ENCODE data around the gene MYLK2.

DNA sequence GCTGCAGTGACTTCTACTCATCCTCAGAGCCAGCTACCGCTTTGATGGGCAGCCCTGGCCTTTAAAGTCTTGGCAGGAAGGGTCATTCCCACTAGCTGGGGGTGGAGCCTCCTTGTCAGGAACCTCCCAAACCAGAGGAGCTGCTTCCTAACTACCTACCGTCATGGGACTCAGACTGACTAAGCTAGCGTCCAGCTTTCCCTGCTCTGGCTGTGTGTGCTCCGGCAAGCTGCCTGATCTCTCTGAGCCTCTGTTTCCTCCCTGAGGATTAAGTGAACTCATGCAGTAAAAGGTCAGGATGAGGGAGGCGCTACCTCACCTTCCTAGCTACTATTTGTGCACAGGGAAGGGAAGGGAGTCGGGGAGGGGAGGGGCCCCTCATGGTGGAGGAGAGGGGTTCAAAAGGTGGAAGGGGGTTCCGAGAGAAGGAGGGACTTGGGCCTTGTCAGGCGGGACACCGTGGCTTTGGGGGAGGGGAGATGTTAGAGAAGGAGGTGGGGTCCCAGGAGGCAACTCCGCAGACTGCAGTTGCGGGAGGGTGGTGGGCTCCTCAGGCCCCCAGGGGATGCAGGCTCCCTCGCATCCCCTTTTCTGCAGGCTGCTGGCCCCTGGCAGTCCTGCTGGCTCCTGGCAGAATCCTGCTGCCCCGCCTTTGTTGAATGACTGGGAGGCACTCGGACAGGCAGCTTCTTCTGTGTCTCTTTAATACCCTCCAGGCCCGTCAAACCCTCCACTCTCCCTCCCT is 41.4 kb downstream of the MYLK2 start:
- TF ChIP-seq EZH2phosphoT487 (IDR thresholded peaks at IDR 0.05; ENCODE audit: borderline replicate concordance, low read length) (no peak), CTCF (IDR thresholded peaks at IDR 0.05; ENCODE audit: low read depth, low read length, poor library complexity, severe bottlenecking) (no peak)

Measured in DOHH2 (cell line).